Naive thymus-derived CD4-positive, alpha-beta T cell (primary cell): ENCODE measurements around the gene CRADD. TPM values are rescaled to one million over a fixed set of nuclear protein-coding genes. Genes with fewer than 3 reads are reported as not detected.

ENCODE experiments used
- ATAC-seq: fragments of 150-1000 bp; cut with Tn5 transposase; 2 replicates; pipeline ENCODE4 v1.10.0; 2021; ENCODE audit warnings: mild to moderate bottlenecking, moderate library complexity
- CTCF ChIA-PET: fragments of 350-600 bp; sonication (Branson Sonifier 250); formaldehyde crosslinking; loops from one replicate; lab custom pipeline; 2021; ENCODE audit warnings: antibody characterized with exemption; lab: Charles Lee
- POLR2A ChIA-PET: fragments of 350-600 bp; sonication (Branson Sonifier 250); formaldehyde crosslinking; loops from one replicate; lab custom pipeline; 2021; ENCODE audit warnings: antibody characterized with exemption, inconsistent platforms; lab: Charles Lee
- DNase-seq, 9 donors: peaks; one replicate each; pipeline versions ENCODE4 v3.0.0 to v3.0.0-alpha.2; 2020 to 2022; ENCODE audit warnings: mixed read lengths in 1 of 9
- H3K27ac ChIP-seq: one replicate; pipeline ENCODE4 v1.7.0; 2013; ENCODE audit warnings: mild to moderate bottlenecking, low read depth, low read length, moderate library complexity
- H3K27me3 ChIP-seq, 2 donors: one replicate each; pipeline ENCODE4 v1.7.0; 2013; ENCODE audit warnings: low read length in 2 of 2, mild to moderate bottlenecking in 2 of 2, moderate library complexity in 2 of 2; ENCODE audit not compliant: control insufficient read depth in 2 of 2, insufficient read depth in 2 of 2
- H3K36me3 ChIP-seq, 3 experiments: 1 replicate in 2 of 3; 2 replicates in 1 of 3; pipeline ENCODE4 v1.7.0; 2013; ENCODE audit warnings: low read length in 3 of 3, mild to moderate bottlenecking in 3 of 3, moderate library complexity in 1 of 3; ENCODE audit not compliant: insufficient read depth in 3 of 3, control insufficient read depth in 2 of 3
- H3K4me1 ChIP-seq, 2 donors: one replicate each; pipeline ENCODE4 v1.7.0; 2013; ENCODE audit warnings: low read length in 2 of 2, mild to moderate bottlenecking in 2 of 2, moderate library complexity in 1 of 2; ENCODE audit not compliant: control insufficient read depth in 2 of 2, insufficient read depth in 2 of 2
- H3K4me3 ChIP-seq: 2 replicates; pipeline ENCODE4 v1.7.0; 2013; ENCODE audit warnings: mild to moderate bottlenecking, low read length
- H3K9me3 ChIP-seq, 3 experiments: 1 replicate in 2 of 3; 2 replicates in 1 of 3; pipeline ENCODE4 v1.7.0; 2013; ENCODE audit warnings: low read length in 3 of 3; ENCODE audit not compliant: control insufficient read depth in 2 of 3
- H3K27ac Mint-ChIP-seq, 9 donors: one replicate each; pipeline ENCODE4 v1.8.0; 2020 to 2022; ENCODE audit warnings: mixed read lengths in 9 of 9, mild to moderate bottlenecking in 8 of 9, moderate library complexity in 5 of 9, inconsistent platforms in 2 of 9
- H3K27me3 Mint-ChIP-seq, 5 donors: one replicate each; pipeline ENCODE4 v1.8.0; 2021 to 2022; ENCODE audit warnings: mixed read lengths in 5 of 5, mild to moderate bottlenecking in 1 of 5
- H3K36me3 Mint-ChIP-seq, 5 donors: one replicate each; pipeline ENCODE4 v1.8.0; 2020 to 2022; ENCODE audit warnings: mixed read lengths in 5 of 5, mild to moderate bottlenecking in 3 of 5, inconsistent platforms in 1 of 5
- H3K4me1 Mint-ChIP-seq, 7 donors: one replicate each; pipeline ENCODE4 v1.8.0; 2020 to 2022; ENCODE audit warnings: mixed read lengths in 7 of 7, mild to moderate bottlenecking in 3 of 7, inconsistent platforms in 1 of 7
- H3K4me3 Mint-ChIP-seq, 10 donors: one replicate each; pipeline ENCODE4 v1.8.0; 2020 to 2022; ENCODE audit warnings: mild to moderate bottlenecking in 10 of 10, mixed read lengths in 10 of 10, moderate library complexity in 6 of 10, inconsistent platforms in 2 of 10
- H3K9me3 Mint-ChIP-seq, 11 donors: one replicate each; pipeline ENCODE4 v1.8.0; 2020 to 2022; ENCODE audit warnings: mixed read lengths in 11 of 11, mild to moderate bottlenecking in 4 of 11, inconsistent platforms in 1 of 11, moderate library complexity in 1 of 11
- intact Hi-C, 2 donors: fragments of 100-400 bp; cut with micrococcal nuclease; formaldehyde crosslinking; loops; one replicate each; pipeline ENCODE4 v1.15.1; 2023
- polyA plus RNA-seq, 2 donors: library from polyadenylated mRNA; unstranded; fragments of 300-500 nt; fragmentation: Illumina TruSeq; gene quantifications; one replicate each; pipeline ENCODE4 v1.2.3, GENCODE V29; 2021
- total RNA-seq, 6 experiments: library from RNA in 5 of 6; stranded (reverse) in 5 of 6; gene quantifications; 1 replicate in 5 of 6; 2 replicates in 1 of 6; pipeline ENCODE4 v1.2.3 and lab custom pipeline; 2021 to 2026

The CRADD gene
- total and polyA plus RNA-seq, 7 experiments from 2014 or later: 11.4 to 17.1 (median 13.8) TPM

DNA sequence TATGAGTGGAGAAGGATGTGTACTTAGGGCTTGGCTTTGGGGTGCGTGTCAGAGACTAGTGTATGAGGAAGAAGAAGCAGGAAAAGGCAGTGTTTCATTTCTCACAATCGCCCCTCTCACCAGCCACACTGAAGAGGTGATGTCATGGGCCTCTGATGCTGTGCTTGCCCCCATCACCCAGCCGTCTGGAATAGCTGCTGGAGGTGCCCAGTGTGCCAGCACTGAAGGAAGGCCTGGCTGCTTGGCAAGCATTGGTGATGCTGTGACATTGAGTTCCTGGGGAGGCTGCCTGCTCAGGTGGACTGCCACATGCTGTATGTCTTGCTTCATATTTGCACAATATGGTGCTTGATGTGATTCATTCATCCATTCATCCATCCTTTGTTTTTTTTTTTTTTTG, 56.2 kb downstream of the CRADD start:
- H3K9me3 Mint-ChIP-seq: peaks cover 0 to 3% (median 0%) of the 10 kb centered on the region in 11 donors
- no peak overlapping the region for H3K4me3 ChIP-seq
- H3K9me3 ChIP-seq: no peaks in the 10 kb centered on the region
- H3K27ac ChIP-seq: no peak overlapping the region
- no peak overlapping the region for H3K4me3 Mint-ChIP-seq
- H3K4me1 ChIP-seq: no peaks in the 10 kb centered on the region
- intact Hi-C loops: no loop called here
- H3K4me1 Mint-ChIP-seq: peaks cover 1 to 33% (median 8%) of the 10 kb centered on the region in 7 donors
- CTCF ChIA-PET: no interaction called here
- peak overlapping the region in 1 of 9 donors; percentile 42 for H3K27ac Mint-ChIP-seq
- POLR2A ChIA-PET: no interaction called here
- H3K36me3 ChIP-seq: no peaks in the 10 kb centered on the region
- H3K27me3 ChIP-seq: no peaks in the 10 kb centered on the region
- peaks cover 0 to 18% (median 12%) of the 10 kb centered on the region in 5 donors for H3K36me3 Mint-ChIP-seq
- ATAC-seq (peak; percentile 47), DNase-seq (no peak)
- H3K27me3 Mint-ChIP-seq: no peaks in the 10 kb centered on the region

- peaks cover 0 to 21% (median 14%) of the 10 kb centered on the region in 5 donors for H3K36me3 Mint-ChIP-seq
- CTCF ChIA-PET: interaction anchor here (1.2 kb wide), 1 partner anchor 9 kb away, joined by 3 read pairs; no protein-coding TSS in a partner anchor
- Histone ChIP-seq H3K9me3 (no peaks in the 10 kb centered on the region), H3K4me1 (no peaks in the 10 kb centered on the region), H3K4me3 (no peak overlapping the region), H3K36me3 (no peaks in the 10 kb centered on the region), H3K27ac (no peak overlapping the region), H3K27me3 (no peaks in the 10 kb centered on the region)
- peaks cover 0 to 2% (median 0%) of the 10 kb centered on the region in 5 donors for H3K27me3 Mint-ChIP-seq
- peak overlapping the region in 1 of 10 donors; percentile 11 for H3K4me3 Mint-ChIP-seq
- POLR2A ChIA-PET: no interaction called here
- peaks cover 5 to 34% (median 12%) of the 10 kb centered on the region in 7 donors for H3K4me1 Mint-ChIP-seq
- H3K9me3 Mint-ChIP-seq: peaks cover 0 to 3% (median 0%) of the 10 kb centered on the region in 11 donors
- peak overlapping the region in 1 of 9 donors; percentile 23 for H3K27ac Mint-ChIP-seq
- no peak for DNase-seq
- intact Hi-C loops: no loop called here
- no peak for ATAC-seq
Observed at GRCh38 chr12:93733928-93734327, 56.8 kb downstream of the CRADD start.

DNA sequence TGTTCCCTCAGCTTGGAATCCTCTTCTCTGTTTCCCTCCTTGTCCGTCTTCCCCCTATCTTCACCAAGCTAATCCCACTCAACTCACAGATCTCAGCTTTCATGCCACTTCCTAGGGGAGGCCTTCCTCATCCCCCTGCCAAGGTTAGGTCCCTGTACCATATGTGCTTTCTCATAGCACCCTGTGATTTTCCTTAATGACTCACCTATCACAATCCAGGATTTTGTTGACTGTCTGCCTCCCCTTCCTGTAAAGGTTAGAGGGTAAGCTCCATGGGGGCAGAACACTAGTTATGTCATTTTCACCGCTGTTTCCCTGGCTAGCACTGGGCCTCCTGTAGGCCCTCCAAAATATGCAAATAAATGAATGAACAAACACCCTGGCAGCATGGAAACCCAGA, 57.6 kb downstream of the CRADD start:
- Mint-ChIP-seq H3K4me3 (no peak overlapping the region), H3K9me3 (peaks cover 0 to 3% (median 0%) of the 10 kb centered on the region in 11 donors), H3K36me3 (peaks cover 0 to 21% (median 14%) of the 10 kb centered on the region in 5 donors), H3K27me3 (peaks cover 0 to 2% (median 0%) of the 10 kb centered on the region in 5 donors), H3K27ac (peak overlapping the region in 1 of 9 donors; percentile 28), H3K4me1 (peaks cover 5 to 38% (median 12%) of the 10 kb centered on the region in 7 donors)
- H3K9me3 ChIP-seq: no peaks in the 10 kb centered on the region
- no peaks in the 10 kb centered on the region for H3K27me3 ChIP-seq
- no peaks in the 10 kb centered on the region for H3K36me3 ChIP-seq
- ATAC-seq (no peak), DNase-seq (no peak)
- H3K27ac ChIP-seq: no peak overlapping the region
- no peak overlapping the region for H3K4me3 ChIP-seq
- CTCF ChIA-PET: interaction anchor here (0.8 to 1.2 kb wide), 2 partner anchors 9 to 330 kb away, joined by 3 read pairs; no protein-coding TSS in a partner anchor
- POLR2A ChIA-PET: no interaction called here
- intact Hi-C loops: no loop called here
- no peaks in the 10 kb centered on the region for H3K4me1 ChIP-seq

- Histone ChIP-seq H3K27ac (no peak overlapping the region), H3K27me3 (no peaks in the 10 kb centered on the region), H3K4me3 (no peak overlapping the region), H3K36me3 (no peaks in the 10 kb centered on the region), H3K9me3 (no peaks in the 10 kb centered on the region), H3K4me1 (peaks cover 0 to 7% of the 10 kb centered on the region in 2 donors)
- ChIA-PET CTCF (no interaction called here), POLR2A (no interaction called here)
- H3K27me3 Mint-ChIP-seq: peaks cover 0 to 2% (median 0%) of the 10 kb centered on the region in 5 donors
- peaks cover 14 to 43% (median 21%) of the 10 kb centered on the region in 7 donors for H3K4me1 Mint-ChIP-seq
- ATAC-seq (no peak), DNase-seq (no peak)
- intact Hi-C loops: no loop called here
- H3K36me3 Mint-ChIP-seq: peaks cover 0 to 21% (median 14%) of the 10 kb centered on the region in 5 donors
- no peak overlapping the region for H3K27ac Mint-ChIP-seq
- peaks cover 0 to 3% (median 0%) of the 10 kb centered on the region in 11 donors for H3K9me3 Mint-ChIP-seq
- no peak overlapping the region for H3K4me3 Mint-ChIP-seq
Observed at GRCh38 chr12:93736640-93737178, 59.5 kb downstream of the CRADD start.

GRCh38 chr12:93737457-93738198, 60.5 kb downstream of the CRADD start:
- H3K4me1 ChIP-seq: peaks cover 0 to 7% of the 10 kb centered on the region in 2 donors
- peaks cover 0 to 21% (median 14%) of the 10 kb centered on the region in 5 donors for H3K36me3 Mint-ChIP-seq
- no peak for DNase-seq
- peaks cover 0 to 2% (median 0%) of the 10 kb centered on the region in 5 donors for H3K27me3 Mint-ChIP-seq
- peak overlapping the region in 1 of 10 donors; percentile 18 for H3K4me3 Mint-ChIP-seq
- ATAC-seq: no peak
- H3K27me3 ChIP-seq: no peaks in the 10 kb centered on the region
- H3K27ac Mint-ChIP-seq: peak overlapping the region in 1 of 9 donors; percentile 76
- H3K9me3 Mint-ChIP-seq: peaks cover 0 to 3% (median 0%) of the 10 kb centered on the region in 11 donors
- H3K36me3 ChIP-seq: no peaks in the 10 kb centered on the region
- H3K27ac ChIP-seq: no peak overlapping the region
- H3K4me3 ChIP-seq: no peak overlapping the region
- H3K9me3 ChIP-seq: no peaks in the 10 kb centered on the region
- POLR2A ChIA-PET: interaction anchor here (0.6 to 0.9 kb wide), 2 partner anchors 36 to 46 kb away, joined by 3 to 4 read pairs; no protein-coding TSS in a partner anchor
- peaks cover 17 to 46% (median 25%) of the 10 kb centered on the region in 7 donors for H3K4me1 Mint-ChIP-seq
- intact Hi-C loops: no loop called here
- CTCF ChIA-PET: no interaction called here

DNA sequence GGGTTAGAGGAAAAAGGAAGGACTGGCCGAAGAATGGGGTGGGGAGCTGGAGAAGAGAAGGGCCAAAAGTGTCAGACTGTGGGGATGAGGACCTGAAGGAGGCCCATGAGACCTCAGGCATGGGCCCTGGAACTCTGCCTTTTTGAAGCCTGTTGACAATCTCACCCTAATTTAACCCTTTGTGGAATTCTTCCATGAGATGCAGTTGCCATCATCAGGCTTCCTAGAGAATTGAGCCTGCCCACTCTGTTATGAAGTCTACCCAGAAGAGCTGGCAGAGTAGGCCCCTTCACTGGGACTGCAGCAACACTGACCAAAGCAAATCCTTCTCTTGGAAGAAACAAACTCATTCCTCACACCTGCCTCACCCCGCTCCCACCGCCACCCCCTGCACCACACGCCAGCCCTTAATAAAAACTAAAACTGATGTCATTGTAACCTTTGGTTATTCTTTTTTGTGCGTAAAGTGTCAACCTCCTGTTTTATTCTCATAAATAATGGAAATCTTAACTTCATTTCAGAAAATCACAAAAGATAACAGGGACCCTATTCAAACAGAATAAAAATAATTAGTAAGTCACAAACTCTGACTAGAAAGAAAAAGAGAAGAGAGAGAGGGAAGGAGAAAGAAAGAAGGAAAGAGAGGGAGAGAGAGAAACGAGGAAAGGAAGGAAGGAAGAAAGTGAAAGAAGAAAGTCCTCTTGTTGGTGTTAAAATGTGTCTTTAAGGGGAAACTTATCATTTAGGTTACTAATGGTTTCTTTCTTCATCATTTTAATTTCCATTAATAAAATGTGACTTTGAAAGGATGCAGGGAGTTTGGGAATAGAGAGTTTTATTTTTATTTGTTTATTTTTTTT, 61.3 kb downstream of the CRADD start:
- H3K27me3 Mint-ChIP-seq: peaks cover 0 to 2% (median 0%) of the 10 kb centered on the region in 5 donors
- Histone ChIP-seq H3K36me3 (no peaks in the 10 kb centered on the region), H3K4me3 (no peak overlapping the region), H3K27ac (no peak overlapping the region), H3K27me3 (no peaks in the 10 kb centered on the region), H3K9me3 (no peaks in the 10 kb centered on the region), H3K4me1 (peaks cover 0 to 13% of the 10 kb centered on the region in 2 donors)
- ATAC-seq (no peak), DNase-seq (no peak)
- ChIA-PET POLR2A (interaction anchor here (0.6 to 0.9 kb wide), 3 partner anchors 36 to 1938 kb away, joined by 3 to 4 read pairs (median 3); no protein-coding TSS in a partner anchor), CTCF (interaction anchor here (0.6 kb wide), 1 partner anchor 24 kb away, joined by 3 read pairs; no protein-coding TSS in a partner anchor)
- peak overlapping the region in 4 of 10 donors; percentile 4 to 57 (median 12) for H3K4me3 Mint-ChIP-seq
- H3K9me3 Mint-ChIP-seq: peaks cover 0 to 3% (median 0%) of the 10 kb centered on the region in 11 donors
- intact Hi-C loops: no loop called here
- peak overlapping the region in 3 of 9 donors; percentile 39 to 77 (median 77) for H3K27ac Mint-ChIP-seq
- peaks cover 0 to 21% (median 12%) of the 10 kb centered on the region in 5 donors for H3K36me3 Mint-ChIP-seq
- peaks cover 21 to 52% (median 29%) of the 10 kb centered on the region in 7 donors for H3K4me1 Mint-ChIP-seq
